GM12892 (cell line): ENCODE measurements around the gene ARMC2.

ENCODE experiments used
- POLR2A ChIP-seq: IDR thresholded peaks from 2 replicates; pipeline ENCODE4 v1.6.1; 2011; ENCODE audit warnings: low read depth, low read length, control low read depth
- POLR2AphosphoS5 ChIP-seq: IDR thresholded peaks from 2 replicates; pipeline ENCODE4 v1.6.1; 2011; ENCODE audit warnings: low read depth, low read length, control low read depth
- TAF1 ChIP-seq: IDR thresholded peaks from 2 replicates; pipeline ENCODE4 v1.6.1; 2011; ENCODE audit warnings: low read depth, mild to moderate bottlenecking, control low read depth, low read length, borderline replicate concordance

DNA sequence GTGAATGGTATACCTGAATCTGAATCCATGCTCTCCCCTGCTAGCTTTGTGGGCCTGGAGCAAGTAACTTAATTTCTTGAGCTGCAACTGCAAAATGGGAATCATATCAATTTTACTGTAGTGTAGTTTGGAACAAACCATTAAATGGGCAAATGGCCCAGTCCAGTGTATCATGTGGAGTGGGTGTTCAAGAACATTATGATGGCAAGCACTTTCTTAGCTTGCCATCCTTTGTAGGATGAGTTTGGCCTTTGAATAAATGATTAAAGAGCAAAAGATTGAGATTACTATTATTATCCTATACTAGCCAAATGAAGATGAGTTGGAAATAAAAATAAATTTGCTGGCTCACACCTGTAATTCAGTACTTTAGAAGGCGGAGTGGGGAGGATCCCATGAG is 126.0 kb downstream of the ARMC2 start:
- TF ChIP-seq POLR2A (no peak), POLR2AphosphoS5 (no peak), TAF1 (no peak)
